Gastroesophageal sphincter (tissue), 4 donors: ENCODE results near the gene ARMC9. TPM values are rescaled to one million over a fixed set of nuclear protein-coding genes. Genes with fewer than 3 reads are reported as not detected.

Experiments
- small RNA-seq, 4 donors: library from RNA; depleted of rRNA; stranded (forward); fragments of <200 nt; gene quantifications; one replicate each; pipeline ENCODE3, GENCODE V24; 2016
- total RNA-seq, 4 donors: library from RNA; depleted of rRNA; stranded (reverse); fragments of >200 nt; gene quantifications; one replicate each; pipeline ENCODE4 v1.1.0, GENCODE V29; 2016

ARMC9 gene
- total RNA-seq, 4 donors from 2014 or later = 69.6 to 298 (median 152) TPM

Small RNAs within 50 kb of the gene (small RNA-seq; reads per million reads assigned to genes)
- gene AC018738.1 = 0 reads per million in 4 donors
- gene MIR4777 = 0 reads per million in 4 donors

Other genes with a start within 250 kb of the ARMC9 start
- gene SPATA3, start 202.5 kb upstream of the ARMC9 start, total RNA-seq = not detected
- gene C2orf72, start 161.1 kb upstream of the ARMC9 start, total RNA-seq = under 1 TPM in 2 of 4 donors, not detected in 2; 0.19 to 0.54 TPM
- gene PSMD1, start 141.8 kb upstream of the ARMC9 start, total RNA-seq = 10 to 100 TPM; 58.8 to 93.4 (median 65.9) TPM
- gene HTR2B, start 73.6 kb upstream of the ARMC9 start, total RNA-seq = 10 to 100 TPM in 3 of 4 donors, 1 to 10 TPM in 1; 6.8 to 17.3 (median 16.0) TPM
- 1 to 10 TPM; 3.0 to 5.7 (median 3.6) TPM for gene B3GNT7, start 197.1 kb downstream of the ARMC9 start, total RNA-seq